HG03139 (cell line): Measurements from ENCODE around the gene KCNJ11.

Experiments used
- ATAC-seq: cut with Tn5 transposase; IDR thresholded peaks from one replicate; pipeline ENCODE4 v1.9.1; 2021; ENCODE audit not compliant: unreplicated experiment

The KCNJ11 gene

DNA sequence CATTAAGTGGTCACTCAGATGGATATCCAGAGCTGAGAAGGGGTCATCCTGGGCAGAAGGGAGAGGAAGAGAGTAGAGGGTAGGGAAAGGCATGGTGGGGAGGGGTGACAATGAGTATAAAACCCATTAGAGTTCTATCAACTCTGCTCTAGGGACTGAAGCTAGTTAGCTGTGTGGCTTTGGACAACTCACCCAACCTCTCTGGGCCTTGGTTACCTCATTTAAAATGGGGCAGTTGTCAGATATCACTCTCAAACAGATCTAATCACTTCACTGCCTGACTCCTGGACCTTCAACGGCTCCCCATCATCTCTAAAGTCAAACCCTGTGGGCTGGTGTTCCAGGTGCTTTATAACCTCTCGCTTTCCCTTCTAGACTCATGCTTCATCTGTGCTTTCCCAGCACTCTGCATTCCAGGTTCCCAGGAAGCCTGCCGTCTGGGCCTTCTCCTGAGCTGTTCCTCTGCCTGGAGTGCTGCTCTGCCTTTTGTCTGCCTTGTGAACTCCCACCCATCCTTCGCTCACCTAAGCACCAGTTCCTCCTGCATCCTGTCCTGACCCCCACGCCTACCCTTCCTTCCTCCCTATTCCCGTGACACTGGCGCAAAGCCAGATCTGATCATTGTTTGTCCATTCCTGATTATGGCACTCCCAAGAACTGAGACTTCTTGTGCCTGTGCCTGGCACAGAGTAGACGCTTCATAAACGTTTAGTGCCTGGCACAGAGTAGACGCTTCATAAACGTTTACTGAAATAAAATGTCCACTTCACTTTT, 22.3 kb upstream of the KCNJ11 start:
- ATAC-seq, result no peak

DNA sequence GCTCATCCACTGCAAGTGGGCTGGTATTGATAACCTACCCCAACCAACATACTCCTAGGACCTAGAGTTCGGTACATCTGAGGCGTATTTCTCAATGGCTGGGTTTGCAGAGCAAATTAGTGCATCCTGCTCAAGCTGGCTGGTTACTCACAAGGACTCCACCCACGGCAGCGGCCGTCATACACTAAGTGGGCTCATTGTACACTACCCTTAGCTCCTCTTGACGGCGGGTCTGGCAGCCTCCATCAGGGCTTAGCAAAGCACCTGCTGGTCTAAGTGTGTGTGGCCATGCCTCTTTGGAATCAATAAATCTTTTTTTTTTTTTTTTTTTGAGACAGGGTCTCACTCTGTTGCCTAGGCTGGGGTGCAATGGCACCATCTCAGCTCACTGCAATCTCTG, 20.2 kb upstream of the KCNJ11 start:
- ATAC-seq, result no peak

DNA sequence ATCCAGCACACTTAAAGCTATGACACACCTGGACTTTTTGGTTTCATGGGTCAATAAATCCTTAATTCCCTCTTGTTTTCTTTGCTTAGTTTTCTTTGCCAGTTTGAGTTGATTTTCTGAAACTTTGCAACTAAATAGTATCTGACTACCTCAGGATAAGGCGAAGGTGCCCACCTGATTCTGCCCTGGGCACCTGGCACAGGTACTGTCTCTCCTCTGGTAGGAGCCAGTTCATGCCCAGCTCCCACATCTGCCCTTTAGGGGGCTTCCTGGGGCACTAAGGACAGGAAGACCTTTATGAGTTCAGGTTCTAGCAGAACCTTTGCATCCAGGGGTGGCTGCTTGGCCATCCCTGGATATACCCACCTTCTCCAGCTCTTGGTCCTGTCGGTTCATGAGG, 19.6 kb upstream of the KCNJ11 start:
- no peak for ATAC-seq

DNA sequence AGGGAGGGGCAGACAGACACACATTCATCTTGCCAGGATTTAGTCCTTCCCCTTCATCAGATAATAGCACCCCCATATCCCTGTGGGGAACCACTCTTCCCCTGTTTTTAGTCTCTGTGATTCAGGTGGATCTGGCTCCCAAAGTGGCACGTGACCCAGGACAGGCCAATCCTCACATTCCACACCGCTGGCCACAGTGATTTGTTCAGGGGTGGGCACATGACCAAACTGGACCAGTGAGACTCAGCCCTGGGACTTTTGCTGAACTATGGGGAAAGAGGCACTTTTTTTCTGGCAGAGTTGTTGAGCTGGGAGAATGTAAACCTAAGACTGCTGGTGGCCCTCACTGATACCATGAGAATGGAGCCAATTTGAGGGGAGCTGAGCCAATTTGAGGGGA, 19.1 kb upstream of the KCNJ11 start:
- no peak for ATAC-seq

DNA sequence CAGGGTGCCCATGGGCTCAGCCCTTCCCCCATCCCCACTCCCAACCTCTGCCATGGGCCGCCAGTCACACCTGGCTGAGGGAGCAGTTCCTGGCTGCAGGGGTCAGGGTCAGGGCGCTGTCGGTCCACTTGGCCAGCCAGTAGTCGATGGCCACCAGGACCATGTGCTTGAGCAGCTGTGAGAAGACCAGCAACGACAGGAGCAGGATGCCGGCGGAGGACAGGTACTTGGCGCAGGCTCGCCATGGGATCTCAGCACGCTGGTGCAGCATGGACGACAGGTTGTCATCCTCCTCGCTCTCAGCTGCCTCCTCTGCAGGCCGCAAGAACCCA, 18.3 kb upstream of the KCNJ11 start:
- no peak for ATAC-seq

DNA sequence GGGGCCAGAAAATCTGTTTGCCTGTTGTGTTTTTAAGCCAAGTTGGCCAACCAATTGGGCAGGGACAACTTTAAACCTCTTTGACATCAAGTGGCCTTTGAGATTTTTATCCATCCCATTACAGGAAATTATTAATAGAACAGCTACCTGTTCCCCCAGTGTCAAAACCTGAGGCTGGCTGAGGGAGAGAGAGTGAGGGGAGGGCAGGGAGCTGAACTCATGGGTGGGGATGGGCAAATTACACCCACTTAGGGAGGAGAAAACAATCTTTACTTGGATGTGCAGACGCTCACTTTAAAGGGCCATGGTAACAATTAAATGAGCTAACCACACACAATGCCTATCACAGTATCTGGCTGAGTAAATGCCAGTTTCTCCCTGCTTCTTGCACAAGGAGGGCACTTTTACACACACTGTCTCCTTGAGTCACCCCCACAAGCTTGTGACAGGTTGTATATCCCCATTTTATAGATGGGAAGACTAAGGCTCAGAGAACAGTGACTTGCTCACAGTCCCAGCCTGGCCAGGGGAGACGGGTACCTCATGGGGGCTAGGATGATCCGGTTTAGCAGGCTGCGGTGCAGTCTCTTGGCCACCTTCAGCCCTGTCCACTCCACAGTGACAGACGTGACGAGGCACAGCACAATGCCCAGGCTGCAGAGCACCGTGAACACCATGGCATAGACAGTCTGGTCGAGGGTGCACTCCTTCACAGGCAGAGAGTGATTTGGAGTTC, 17.8 kb upstream of the KCNJ11 start:
- ATAC-seq, result no peak

DNA sequence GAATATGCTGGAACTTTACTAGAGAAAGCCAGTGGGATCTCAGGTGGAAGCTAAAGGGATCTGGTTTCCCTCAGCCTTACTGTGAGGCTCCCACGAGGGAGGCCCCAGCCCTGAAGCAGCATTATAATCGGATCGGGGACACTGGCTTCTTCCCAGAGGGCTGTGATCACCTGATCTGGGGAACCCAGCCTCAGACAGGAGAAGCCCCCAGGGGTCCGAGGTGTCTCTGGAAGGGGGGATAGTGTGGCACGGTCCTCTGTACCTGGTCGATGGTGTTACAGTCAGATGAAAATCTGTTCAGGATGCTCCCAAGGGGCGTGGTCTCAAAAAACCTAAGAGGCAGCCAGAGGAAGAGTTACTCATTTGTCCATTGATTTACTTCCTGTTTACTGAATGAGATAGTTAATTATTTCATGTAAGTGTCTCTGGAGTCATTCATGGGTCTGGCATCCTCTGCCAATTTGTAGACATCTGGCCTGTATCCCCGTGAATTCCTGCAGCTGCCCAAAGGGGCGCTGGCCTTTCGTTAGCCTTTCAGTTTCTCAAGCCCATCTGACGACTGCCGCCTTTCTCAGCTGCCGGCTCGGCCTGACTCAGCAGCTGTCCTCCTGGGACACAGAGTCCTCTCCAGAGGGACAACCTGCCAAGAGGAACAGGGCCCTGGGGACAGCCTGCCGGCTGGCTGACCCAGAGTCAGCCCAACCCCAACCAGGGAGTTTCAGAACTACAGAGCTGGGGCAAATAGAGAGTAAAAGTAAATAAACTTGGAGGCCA, 17.0 kb upstream of the KCNJ11 start:
- ATAC-seq, result peak; percentile 58

DNA sequence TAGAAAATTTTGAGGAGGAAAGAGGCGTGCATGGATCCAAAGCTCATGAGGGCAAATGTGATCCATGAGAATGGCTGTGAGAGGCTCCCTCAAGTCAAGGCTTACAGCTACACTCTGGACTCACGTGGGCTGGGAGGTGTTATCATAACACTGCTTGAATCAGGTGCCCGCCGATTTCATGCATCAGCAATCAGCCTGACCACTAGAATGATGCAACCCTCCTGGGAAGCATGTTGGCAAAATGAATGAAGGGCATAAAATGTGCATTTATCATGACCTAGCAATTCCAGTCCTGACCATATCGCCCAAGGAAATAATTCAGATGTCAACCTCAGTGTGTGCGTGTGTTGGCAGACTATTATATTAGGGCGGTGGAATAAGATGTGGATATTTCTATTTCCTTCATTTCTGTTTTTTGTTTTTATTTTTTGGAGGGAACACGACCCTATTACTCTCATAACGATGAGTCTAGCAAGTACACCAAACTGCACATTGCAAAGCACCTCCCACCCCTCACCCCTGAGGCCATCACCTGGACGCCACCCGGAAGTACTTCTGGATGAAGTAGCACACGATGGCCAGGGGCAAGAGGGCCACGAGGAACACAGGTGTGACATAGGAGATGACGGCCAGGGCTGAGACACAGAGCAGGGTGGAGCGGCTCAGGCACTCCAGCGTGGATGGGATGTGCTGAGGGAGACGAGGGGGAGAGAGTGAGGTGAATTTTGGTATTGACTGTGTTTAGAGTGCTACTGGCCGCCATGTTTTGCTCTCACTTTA, 15.7 kb upstream of the KCNJ11 start:
- ATAC-seq, result no peak

DNA sequence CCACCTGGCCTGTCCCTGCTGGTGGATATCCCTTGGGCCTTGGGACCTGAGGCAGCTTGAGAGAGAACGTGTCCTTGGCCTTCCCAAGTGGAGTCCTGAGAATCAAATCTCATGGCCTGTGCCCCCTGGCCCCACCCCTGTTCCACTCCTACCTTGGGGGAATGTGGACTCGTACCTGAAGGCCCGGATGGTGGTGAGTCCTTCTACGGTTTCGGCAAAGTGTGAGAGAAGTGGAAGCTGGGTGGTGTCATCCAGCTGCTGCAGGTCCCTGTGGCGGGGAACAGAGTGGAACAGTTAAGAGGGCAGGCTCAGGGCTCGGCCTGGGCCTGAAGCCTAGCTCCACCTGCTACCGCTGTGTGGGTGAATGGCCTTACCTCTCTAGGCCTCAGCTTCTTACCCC, 14.0 kb upstream of the KCNJ11 start:
- ATAC-seq, result no peak

DNA sequence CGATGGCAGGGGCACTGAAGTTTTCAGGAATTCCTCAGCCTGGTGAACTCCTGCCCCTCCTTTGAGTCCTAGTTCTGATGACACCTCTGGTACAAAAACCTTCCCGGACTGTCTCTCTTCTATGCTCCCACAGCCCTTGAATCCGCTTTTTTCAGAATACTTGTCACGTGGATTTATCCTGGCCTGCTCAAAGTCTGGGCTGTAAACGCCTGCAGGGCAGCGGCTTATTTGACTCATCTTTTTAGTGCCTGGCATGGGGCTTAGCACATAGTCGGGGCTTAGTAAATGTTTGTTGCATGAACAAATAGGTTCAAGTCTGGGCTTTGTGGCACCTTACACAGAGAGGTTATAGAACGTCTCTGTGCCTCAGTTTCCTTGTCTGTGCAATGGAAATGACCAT, 13.4 kb upstream of the KCNJ11 start:
- no peak for ATAC-seq

DNA sequence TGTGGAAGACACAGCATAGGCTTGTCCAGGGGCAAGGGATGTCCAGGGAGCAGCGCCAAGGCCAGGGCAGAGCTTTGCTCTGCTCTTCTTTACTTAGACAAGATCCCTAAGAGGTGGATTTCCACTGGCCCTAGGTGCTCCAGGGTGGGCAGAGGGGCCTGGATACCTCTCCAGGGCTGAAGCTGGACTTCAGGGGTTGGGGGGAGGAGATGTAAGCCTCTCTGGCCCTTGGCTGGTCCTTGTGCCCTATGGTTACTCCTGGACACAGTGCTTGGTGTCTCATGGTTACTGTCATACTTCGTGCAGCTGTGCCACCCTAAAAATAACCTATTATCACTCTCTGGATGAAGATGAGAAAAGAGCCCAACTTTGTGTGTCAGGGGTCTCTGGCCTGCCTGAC, 12.9 kb upstream of the KCNJ11 start:
- no peak for ATAC-seq

DNA sequence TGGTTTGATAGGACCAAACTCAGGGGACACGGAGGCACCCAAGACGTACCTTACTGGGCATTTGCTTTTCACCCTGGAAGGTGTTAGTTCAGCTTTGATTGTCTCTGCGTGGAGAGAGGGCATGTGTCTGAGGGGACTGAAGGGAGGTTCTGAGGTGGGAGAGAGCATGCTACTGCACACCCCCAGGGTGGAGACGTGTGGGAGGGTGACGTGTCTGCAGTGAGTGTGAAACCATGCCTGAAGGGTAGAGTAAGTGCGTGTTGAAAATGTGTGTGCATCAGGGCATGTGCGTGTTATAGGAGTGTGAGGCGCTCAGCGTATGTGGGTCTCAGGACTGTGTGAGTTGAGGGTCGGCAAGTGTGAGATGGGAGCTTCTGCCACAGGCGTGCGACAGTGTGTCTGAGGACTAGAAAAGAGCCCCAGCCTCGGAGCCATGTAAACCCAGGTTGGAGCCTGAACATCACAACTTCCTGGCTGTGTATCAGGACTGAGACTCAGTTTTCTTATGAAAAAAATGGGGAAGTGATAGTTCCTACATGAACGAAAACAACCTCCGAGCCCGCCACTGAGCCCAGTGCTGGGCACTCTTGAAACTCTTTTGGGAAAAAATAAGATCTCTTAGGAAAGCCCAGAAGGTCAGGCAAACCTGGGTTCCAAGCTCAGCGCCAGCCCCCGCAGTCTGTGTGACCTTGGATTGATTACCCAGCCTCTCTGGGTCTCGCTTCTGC, 11.8 kb upstream of the KCNJ11 start:
- ATAC-seq, result no peak

DNA sequence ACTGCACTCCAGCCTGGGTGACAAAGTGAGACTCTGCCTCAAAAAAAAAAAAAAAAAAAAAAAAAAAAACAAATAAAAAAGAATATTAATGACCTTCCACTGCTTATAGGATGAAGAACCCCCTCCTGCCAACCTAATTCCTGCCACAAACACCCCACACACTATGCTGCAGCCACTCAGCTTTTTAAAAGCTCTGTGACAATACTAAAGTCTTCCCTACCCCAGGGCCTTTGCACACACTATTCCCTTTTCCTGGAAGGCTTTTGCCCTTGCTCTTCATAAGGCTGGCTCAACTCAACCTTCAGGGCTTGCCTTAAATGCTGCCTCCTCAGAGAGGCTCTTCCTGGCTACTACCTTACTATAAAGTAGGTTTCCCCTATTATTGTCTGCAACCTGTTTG, 10.8 kb upstream of the KCNJ11 start:
- ATAC-seq, result no peak

DNA sequence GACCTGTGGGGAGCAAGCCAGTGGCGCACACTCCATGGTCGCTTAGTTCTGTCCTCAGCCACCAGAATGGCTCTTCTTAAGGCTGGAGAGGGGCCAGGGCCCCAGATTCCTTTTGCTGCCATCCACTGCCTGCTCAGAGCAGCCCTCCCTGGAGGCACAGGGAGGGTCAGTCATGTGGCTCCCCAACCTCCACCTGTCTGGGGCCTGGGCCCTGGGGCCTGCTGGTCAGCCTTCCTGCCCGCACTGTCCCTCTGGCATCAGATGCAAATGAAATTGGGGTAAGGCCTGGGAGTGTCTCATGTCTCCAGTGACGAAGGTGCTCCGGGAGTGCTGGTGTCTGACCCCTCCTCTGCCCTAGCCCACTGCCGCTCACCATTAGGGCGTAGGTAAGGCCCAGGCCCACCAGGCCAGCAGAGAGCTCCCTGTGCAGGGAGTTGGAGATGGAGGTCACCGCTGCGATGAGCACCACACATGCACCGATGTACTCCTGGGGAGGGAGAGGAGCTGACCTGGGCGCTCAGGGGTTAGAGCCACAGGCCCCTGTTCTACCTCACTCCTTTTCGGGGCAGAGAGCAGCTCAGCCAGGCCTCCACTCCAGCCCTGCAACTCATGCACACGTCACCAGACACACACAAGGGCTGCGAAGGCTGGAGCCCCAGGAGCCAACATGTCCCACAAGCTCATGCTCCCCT, 9.0 kb upstream of the KCNJ11 start:
- no peak for ATAC-seq

DNA sequence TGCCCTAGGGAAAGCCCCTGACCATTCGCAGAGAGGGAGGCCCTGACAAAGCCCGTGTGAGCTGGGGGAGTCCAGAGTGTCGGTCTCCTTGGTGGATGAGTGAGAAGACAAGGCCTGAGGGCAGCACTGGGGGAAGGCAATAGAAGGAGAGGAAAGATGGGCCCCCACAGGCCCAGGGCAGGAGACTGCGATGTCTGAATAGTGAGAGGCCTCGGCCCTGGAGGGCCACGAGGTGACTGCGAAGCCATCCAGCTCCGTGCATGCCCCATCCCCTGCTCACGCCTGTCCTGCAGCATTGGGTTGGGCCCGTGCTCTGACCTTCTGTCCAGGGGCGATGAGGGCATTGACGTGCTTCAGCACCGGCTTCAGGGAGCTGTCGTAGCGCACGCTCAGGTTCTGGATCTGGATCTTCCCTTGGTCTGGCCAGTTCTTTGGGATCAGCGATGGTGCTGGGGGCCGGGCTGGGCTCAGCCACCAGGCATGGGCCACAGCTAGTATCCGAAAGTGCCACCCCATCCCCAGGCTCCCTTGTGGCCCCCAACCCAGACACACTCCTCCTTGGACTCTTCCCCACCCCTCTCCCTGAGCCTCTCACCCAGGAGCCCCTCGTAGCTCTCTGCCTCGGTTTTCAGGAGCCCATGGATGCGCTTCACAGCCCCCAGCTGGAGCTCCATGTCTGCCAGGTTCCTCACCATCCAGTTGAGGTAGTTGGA, 8.3 kb upstream of the KCNJ11 start:
- ATAC-seq, result no peak

DNA sequence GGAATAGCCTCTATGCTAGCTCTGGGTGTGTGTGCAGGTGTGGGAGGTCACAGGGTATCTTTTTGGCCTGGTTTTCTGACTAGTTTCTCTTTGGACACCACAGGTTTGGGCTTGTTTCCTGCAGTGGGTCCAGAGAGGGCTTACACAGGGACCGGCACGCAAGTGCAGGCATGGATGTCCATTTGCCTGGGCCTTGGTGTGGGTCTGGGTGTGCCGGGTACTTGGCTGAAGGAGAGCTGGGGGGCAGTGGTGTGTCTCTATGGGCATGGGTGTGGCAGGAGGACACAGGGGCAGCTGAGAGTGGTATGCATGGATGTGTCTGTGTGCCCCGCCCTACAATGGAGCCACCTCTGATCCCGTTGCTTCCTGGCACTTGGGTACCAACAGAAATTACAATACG, 7.5 kb upstream of the KCNJ11 start:
- no peak for ATAC-seq

DNA sequence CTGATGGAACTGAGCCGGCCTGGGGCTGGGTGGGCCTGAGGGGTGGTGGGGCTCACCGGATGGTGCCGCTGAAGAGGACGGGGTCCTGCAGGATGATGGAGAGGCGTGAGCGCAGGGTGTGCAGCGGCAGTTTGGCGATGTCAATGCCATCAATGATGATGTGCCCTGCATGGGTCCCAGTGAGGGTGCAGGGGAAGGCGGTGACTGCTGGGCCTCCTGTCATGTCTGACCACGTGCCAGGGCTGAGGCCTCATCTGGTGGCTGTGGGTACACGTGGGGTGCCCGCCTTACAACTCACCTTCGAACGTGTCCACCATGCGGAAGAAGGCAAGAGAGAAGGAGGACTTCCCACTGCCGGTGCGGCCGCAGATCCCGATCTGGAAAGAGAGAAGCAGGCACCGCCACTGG, 7.1 kb upstream of the KCNJ11 start:
- no peak for ATAC-seq

DNA sequence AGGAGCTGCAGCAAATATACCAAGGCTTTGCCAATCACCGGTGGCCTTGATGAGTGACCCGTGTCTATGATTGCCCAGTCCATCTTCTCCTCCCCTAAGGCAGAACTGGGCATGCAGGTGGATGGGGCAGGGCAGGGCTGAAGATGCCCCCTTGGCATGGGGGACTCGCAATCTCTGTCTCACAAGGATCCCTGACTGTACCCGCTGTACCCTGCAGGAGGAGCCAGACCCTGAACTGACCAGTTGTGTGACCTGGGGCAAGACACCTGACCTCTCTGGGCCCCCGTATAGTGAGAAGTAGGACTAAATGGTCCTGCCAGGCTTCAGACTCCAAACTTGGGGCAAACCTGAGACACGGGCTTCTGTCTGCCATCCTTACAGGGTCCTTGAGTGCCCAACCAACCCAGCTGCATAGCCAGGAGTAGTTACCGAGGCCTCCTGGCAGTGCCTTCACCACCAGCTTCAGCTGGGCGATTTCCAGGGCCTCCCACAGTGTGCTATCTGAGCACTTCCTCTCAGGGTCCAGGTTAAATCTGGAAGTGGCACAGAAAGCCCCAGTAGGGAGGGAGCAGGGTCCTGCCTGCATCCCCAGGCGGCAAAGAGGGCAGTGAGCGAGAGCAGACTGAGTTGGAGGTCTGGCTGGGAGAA, 6.4 kb upstream of the KCNJ11 start:
- no peak for ATAC-seq

DNA sequence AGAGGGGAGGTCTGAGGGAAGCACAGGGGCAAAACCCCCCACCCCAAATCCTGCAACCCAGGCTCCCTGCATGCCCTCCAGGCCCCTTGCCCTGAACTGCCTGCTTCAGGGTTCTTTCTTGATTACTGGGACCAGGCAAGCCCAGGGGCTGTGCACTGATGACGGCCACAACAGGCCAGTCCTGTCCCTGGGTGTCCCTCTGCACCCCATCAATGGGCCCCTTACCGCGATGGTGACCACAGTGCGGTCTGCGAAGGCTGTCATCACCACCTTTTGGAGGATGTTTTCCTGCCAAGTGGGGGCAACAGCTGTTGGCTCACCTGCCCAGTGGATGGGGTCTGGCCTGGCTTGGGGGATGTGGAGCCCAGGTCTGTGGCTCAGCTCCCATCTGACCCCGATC, 5.0 kb upstream of the KCNJ11 start:
- ATAC-seq, result no peak
